K562 (cell line): ENCODE data around the gene ACADSB. TPM values are rescaled to one million over a fixed set of nuclear protein-coding genes. Genes with fewer than 3 reads are reported as not detected.

Experiments
- ETS1 ChIP-seq: conservative IDR thresholded peaks from 2 replicates; pipeline ENCODE4 v1.6.1; 2011; ENCODE audit warnings: low read depth, mild to moderate bottlenecking, low read length; ENCODE audit not compliant: control insufficient read depth
- FOXA1 ChIP-seq: fragments of 450-650 bp; IDR thresholded peaks from 2 replicates; pipeline ENCODE4 v1.6.1; 2016; ENCODE audit warnings: mild to moderate bottlenecking, borderline replicate concordance
- GTF2A2 ChIP-seq: IDR thresholded peaks from 2 replicates; pipeline ENCODE4 v1.6.1; 2016; ENCODE audit warnings: mild to moderate bottlenecking, missing genetic modification characterization, missing compliant biosample characterization
- GTF2E2 ChIP-seq: fragments of 200-800 bp; sonication (Bioruptor generic); IDR thresholded peaks from 2 replicates; pipeline ENCODE4 v1.6.1; 2016; ENCODE audit warnings: missing genetic modification characterization, missing compliant biosample characterization
- HES1 ChIP-seq: fragments of 450-650 bp; IDR thresholded peaks from 2 replicates; pipeline ENCODE4 v1.6.1; 2016; ENCODE audit warnings: low read depth, mild to moderate bottlenecking, moderate library complexity
- KLF6 ChIP-seq: fragments of 250-450 bp; sonication (Bioruptor Pico); IDR thresholded peaks from 2 replicates; pipeline ENCODE4 v1.4.0; 2020; ENCODE audit warnings: mild to moderate bottlenecking, moderate library complexity, borderline replicate concordance
- LEF1 ChIP-seq: fragments of 450-650 bp; IDR thresholded peaks from 2 replicates; pipeline ENCODE4 v1.6.1; 2016; ENCODE audit warnings: mild to moderate bottlenecking
- MIER1 ChIP-seq: fragments of 450-650 bp; IDR thresholded peaks from 2 replicates; pipeline ENCODE4 v1.6.1; 2016; ENCODE audit warnings: antibody characterized with exemption, mild to moderate bottlenecking, low read depth
- MYC ChIP-seq, 2 experiments: fragments of 250-450 bp in 1 of 2; sonication (Bioruptor Pico) in 1 of 2; IDR thresholded peaks; 2 replicates each; pipeline versions ENCODE4 v1.5.1 to v1.6.1; 2012 to 2021; ENCODE audit warnings: low read depth in 2 of 2, borderline replicate concordance in 1 of 2, improper control_type of control experiment in 1 of 2, low read length in 1 of 2, mild to moderate bottlenecking in 1 of 2, moderate library complexity in 1 of 2
- NKRF ChIP-seq: fragments of 450-650 bp; IDR thresholded peaks from 2 replicates; pipeline ENCODE4 v1.6.1; 2016; ENCODE audit warnings: borderline replicate concordance
- PKNOX1 ChIP-seq: fragments of 450-650 bp; IDR thresholded peaks from 2 replicates; pipeline ENCODE4 v1.6.1; 2016
- POLR2G ChIP-seq: fragments of 200-400 bp; formaldehyde crosslinking; IDR thresholded peaks from 2 replicates; pipeline ENCODE4 v1.6.1; 2017; ENCODE audit warnings: low read depth, mild to moderate bottlenecking, antibody characterized with exemption, low read length, moderate library complexity
- PREB ChIP-seq: sonication (generic); formaldehyde crosslinking; IDR thresholded peaks from 2 replicates; pipeline ENCODE4 v1.8.1; 2023; ENCODE audit warnings: mild to moderate bottlenecking, missing genetic modification reagents
- PTRF ChIP-seq: fragments of 450-650 bp; IDR thresholded peaks from 2 replicates; pipeline ENCODE4 v1.6.1; 2016; ENCODE audit warnings: mild to moderate bottlenecking, missing genetic modification characterization, missing compliant biosample characterization
- RAD21 ChIP-seq, 2 experiments: fragments of 250-450 bp in 1 of 2; fragments of 450-650 bp in 1 of 2; sonication (Bioruptor Pico) in 1 of 2; formaldehyde crosslinking in 1 of 2; IDR thresholded peaks in 1 of 2; conservative IDR thresholded peaks in 1 of 2; 2 replicates each; pipeline versions ENCODE4 v1.4.0 to v1.8.0; 2020 to 2022; ENCODE audit warnings: mild to moderate bottlenecking in 2 of 2, moderate library complexity in 1 of 2
- SRSF9 ChIP-seq: fragments of 200-400 bp; formaldehyde crosslinking; IDR thresholded peaks from 2 replicates; pipeline ENCODE4 v1.6.1; 2017; ENCODE audit warnings: low read depth, low read length, borderline replicate concordance
- ZNF589 ChIP-seq: fragments of 200-800 bp; sonication (Bioruptor generic); IDR thresholded peaks from 2 replicates; pipeline ENCODE4 v1.6.1; 2016; ENCODE audit warnings: low read depth, missing genetic modification characterization, missing compliant biosample characterization
- polyA plus RNA-seq, 8 experiments: library from polyadenylated mRNA; depleted of rRNA in 4 of 8; stranded (reverse) in 5 of 8; unstranded in 3 of 8; fragments of >200 nt; fragmentation: Nextera tagmentation in 2 of 8; fragmentation: Illumina TruSeq in 1 of 8; extraction: Ambion mirVana in 2 of 8; extraction: Trizol in 1 of 8; gene quantifications; 2 replicates each; pipeline versions ENCODE4 v1.2.1 to v1.2.3, GENCODE V29; 2011 to 2014; ENCODE audit warnings: inconsistent platforms in 1 of 8, missing spikeins in 1 of 8
- total RNA-seq, 7 experiments: library from RNA; depleted of rRNA in 6 of 7; stranded (reverse); fragments of >200 nt in 6 of 7; fragmentation: Illumina TruSeq in 2 of 7; extraction: Trizol in 2 of 7; gene quantifications; 2 replicates each; pipeline versions ENCODE4 v1.2.1 to v1.2.3, GENCODE V29; 2011 to 2021; ENCODE audit warnings: low replicate concordance in 1 of 7

Gene ACADSB
- total and polyA plus RNA-seq, 9 of the 15 experiments (the other 6 are each of a cell fraction or from before 2014, with no cell fraction given), result 2.9 to 9.1 (median 5.8) TPM

- TF ChIP-seq PREB (CRISPR knock-in tag), result no peak
- no peak for TF ChIP-seq GTF2A2 (tag)
- no peak for TF ChIP-seq PTRF (tag)
- TF ChIP-seq SRSF9, result no peak
- TF ChIP-seq PKNOX1, result no peak
- no peak for TF ChIP-seq KLF6 (CRISPR knock-in tag)
- TF ChIP-seq GTF2E2 (tag), result 0 out of 2 replicates have a peak, but pooled peaks have one; percentile 31
- TF ChIP-seq POLR2G, result no peak
- TF ChIP-seq ETS1, result no peak
- TF ChIP-seq HES1, result no peak
- no peak for TF ChIP-seq FOXA1
- TF ChIP-seq MIER1, result no peak
- TF ChIP-seq MYC (IDR thresholded peaks at IDR 0.05; ENCODE audit: low read depth, low read length), result peak; percentile 76
- no peak for TF ChIP-seq MYC (CRISPR knock-in tag; IDR thresholded peaks at IDR 0.05; ENCODE audit: borderline replicate concordance, low read depth)
- no peak for TF ChIP-seq RAD21 (CRISPR knock-in tag; conservative IDR thresholded peaks at IDR 0.05 in 1 of 2, IDR thresholded peaks at IDR 0.05 in 1 of 2)
- no peak for TF ChIP-seq ZNF589 (CRISPR knock-in tag)
- peak; percentile 48; the same call in 1 of the 2 replicates for TF ChIP-seq NKRF
- TF ChIP-seq LEF1, result no peak
These were observed 1.1 kb upstream of the ACADSB start (continued) for GRCh38 chr10:123007558-123008354.
